GM18907 (cell line): ENCODE measurements around the gene ABCB8.

ENCODE experiments used
- ATAC-seq: cut with Tn5 transposase; IDR thresholded peaks from one replicate; pipeline ENCODE4 v1.9.1; 2021; ENCODE audit warnings: mild to moderate bottlenecking, moderate library complexity; ENCODE audit not compliant: unreplicated experiment

ABCB8 gene

DNA sequence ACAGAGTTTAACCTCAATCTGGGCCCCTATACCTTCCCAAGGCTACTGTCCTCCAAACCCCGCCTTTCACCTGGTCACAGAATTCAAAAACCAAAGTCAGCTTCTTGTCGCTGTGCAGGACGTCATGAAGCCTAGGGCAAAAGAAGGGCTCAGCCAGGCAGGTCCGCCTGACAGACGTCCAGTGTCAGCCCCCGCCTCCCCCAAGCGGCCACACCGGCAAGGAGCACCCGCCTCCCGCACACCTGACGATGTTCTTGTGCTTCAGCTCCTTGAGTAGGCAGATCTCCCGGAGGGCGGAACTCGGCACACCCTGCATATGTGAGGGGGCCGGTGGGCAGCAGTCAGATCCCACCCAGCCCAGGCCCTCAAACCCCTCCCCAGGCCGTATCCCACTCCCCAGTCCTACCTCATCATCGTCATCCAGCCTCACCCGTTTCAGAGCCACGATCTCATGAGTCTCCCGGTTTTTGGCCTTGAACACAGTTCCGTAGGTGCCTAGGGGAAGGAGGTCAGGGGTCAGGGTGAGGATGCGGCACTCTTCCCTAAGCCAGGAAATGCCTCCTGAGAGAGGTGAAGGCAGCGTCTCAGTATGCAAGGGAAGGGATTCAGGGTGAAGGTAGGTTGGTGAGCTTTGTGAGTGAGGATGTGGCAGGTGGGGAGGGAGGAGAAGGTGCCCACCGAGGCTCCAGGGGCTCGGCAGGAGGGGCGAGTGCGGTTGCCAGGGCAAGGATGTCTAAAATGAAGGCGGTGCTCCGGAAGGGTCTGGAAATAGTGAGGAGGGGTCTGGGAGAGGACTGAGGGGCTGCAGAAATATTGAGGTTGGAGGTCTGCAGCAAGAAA is 28.6 kb downstream of the ABCB8 start:
- no peak for ATAC-seq

DNA sequence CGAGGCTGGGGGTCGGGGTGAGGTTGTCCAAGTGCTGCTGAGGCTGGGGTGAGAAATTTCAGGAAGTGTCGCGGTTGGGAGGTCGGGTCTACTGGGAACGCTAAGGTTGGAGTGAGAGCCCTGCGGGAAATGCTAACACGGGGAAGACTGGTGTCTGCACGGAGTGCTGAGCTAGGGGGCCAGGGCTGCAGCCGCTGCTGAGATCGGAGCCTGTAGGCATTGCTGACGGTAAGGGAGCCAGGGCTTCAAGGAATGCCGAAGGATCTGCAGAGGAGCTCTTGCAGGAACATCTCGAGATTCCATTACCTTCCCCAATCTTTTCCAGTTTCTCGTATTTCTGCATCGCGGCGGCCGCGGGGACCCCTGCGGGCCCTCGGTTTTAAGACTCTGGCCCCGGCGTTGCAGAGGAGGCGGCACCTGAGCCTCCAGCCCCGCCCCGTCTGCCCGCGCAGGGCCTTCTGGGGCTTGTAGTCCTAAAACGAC is 29.3 kb downstream of the ABCB8 start, which contains the start of gene CDK5:
TSS of gene CDK5 (minus strand) at position 392 of the 483 bp plus-strand sequence. CDS start at position 343, 49 bp downstream.
- peak; percentile 7 for ATAC-seq

DNA sequence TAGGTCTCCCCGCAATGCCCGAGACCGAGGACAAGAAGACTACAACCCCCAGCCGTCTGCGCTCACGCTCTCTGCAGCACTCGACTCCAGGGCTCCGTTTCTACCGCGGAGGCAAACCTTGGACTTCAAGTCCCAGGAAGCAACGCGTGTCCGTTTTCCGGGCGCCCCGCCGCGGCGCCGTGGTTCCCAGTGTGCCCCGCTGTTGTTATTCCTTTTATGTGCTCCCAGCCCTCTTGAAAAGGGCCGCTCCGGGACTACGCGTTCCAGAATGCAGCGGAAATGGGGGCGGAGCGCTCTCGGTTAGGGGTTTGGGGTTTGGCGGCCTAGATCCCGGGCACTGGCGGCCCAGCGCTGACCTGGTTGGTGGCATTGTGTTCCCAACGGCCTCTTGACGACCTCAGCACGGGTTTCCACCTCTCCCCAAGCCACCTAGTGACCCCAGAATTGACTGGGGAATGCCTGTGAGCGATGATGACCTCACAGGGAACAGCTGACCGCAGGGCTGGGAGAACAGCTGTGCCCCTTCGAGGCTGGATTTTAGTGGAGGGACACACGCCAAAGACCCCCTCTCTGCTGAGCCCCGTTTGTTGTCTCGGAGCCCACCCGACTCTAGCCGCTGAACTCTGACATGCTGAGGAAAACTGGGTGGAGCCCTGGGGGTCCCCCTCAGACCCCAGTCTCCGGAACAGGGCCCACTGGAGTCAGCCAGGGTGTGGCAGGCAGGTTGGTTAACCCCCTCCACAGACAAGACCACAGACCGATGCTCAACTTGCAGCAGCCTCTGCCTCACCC is 29.9 kb downstream of the ABCB8 start:
- peak; percentile 90 for ATAC-seq

DNA sequence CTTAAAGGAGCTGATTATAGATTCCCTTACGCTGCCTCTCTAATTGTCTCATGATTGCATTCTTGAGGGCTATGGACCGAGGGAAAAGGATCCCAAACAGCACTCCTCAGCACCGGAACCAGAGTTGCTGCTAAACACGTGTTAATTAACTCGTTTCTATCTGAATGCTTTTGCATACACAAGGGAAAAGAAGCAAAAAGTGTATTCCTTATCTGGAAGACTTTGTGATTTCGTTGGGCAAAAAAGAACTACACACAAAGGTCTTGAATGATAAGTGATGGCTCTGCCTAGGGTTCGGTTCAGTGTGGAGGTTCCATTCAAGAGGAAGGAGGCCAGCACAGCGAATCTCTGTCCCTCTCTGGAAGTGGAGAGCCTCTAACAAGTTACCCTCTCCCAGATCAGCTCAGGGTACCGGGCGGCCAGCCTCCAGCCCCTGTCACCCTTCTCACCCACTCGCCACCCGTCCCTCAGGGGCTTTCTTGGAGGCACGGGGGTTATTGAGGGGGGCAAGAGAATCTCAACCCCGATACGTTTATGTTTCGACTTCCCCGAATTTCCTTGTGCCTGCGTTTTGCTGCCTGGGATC is 30.6 kb downstream of the ABCB8 start:
- no peak for ATAC-seq

DNA sequence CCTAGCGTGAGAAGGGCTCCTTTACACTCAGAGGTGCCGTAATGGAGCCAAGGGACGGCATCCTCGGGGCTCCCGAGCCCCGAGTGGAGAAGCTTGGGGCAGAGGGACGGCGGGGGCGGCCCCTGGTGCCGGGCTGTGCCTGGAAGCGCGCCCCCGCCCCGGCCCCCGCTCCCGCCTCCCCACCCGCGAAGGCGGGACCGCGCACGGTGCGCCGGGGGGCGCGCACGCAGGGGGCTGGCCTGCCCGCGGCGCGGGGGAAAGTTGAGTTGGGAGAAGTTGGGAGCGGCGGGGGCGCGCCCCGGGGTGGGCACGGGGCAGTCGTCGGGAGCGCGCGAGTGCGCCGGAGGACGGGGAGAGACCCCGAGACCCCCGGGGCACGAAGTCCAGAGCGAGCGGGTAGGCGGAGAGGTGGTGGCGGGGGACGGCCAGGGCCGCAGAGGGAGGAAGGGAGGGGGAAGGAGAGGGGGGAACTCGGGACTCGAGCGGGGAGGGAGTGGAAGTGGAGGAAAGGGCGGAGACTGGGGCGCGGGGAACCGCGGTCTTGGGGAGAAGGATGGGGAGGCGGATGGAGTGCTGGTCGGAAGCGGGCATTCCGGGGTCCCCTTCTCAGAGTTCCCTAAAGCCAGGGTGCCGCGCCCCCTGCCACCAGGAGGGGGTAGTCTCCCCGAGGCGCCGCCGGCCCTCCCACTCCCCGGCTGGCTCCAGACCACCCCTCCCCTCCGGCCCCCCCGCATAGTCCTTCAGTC is 31.3 kb downstream of the ABCB8 start, which contains the start of gene SLC4A2:
TSS of gene SLC4A2 (plus strand) at position 223 of the 746 bp plus-strand sequence. CDS start 2,399 bp downstream, outside the sequence.
- ATAC-seq = peak; percentile 30

DNA sequence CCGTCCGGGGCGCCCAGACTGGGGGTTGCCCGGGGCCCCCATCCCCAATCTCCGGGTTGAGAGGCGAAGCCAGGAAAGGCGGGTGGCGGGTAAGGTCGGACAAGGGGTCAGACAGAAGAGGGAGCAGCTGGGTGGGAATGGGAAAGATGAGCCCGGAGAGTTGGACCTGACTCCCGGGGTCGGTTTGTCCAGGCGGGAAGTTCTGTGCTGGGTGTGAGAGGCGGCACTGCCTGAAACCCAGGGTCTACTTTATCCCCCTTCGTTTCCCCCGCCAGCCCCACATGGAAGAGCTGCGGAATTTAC is 31.8 kb downstream of the ABCB8 start:
- no peak for ATAC-seq

DNA sequence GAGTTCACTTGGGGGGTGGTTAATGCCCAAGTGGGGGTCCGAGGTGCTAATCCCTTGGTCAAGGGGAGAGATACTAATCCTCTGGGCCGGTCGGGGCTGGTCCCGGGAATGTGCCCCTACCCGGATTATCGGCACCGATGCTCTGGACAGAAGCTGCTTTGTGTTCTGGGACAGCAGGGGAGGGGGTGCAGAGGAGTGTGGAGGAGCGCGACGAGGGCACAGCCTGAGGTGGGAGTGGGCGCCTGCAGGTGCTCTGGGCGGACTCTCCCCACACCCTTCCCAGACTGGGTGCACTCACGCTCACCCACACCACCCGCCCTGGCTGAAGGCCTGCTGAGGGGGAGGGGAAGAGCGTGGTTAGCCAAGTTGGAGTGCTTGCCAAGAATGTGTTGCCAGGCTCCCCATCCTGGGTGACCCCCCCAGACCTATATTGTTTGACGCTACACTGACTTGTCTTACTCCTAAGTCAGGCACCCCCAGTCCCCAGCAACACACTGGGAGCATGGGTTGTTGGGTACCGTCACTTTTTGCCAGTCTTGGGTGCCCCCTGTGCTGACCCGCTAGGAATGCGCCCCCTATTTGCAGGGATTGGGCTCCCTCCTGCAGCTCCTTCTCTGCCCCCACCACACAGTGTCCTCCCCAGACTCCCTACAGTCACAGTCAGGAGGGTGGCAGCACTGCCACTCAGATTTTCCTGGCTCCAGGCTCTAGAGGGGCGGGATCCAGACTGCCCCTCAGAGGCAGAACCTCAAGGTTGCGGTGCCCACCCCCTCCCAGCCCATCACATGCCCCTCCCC is 32.4 kb downstream of the ABCB8 start:
- no peak for ATAC-seq

DNA sequence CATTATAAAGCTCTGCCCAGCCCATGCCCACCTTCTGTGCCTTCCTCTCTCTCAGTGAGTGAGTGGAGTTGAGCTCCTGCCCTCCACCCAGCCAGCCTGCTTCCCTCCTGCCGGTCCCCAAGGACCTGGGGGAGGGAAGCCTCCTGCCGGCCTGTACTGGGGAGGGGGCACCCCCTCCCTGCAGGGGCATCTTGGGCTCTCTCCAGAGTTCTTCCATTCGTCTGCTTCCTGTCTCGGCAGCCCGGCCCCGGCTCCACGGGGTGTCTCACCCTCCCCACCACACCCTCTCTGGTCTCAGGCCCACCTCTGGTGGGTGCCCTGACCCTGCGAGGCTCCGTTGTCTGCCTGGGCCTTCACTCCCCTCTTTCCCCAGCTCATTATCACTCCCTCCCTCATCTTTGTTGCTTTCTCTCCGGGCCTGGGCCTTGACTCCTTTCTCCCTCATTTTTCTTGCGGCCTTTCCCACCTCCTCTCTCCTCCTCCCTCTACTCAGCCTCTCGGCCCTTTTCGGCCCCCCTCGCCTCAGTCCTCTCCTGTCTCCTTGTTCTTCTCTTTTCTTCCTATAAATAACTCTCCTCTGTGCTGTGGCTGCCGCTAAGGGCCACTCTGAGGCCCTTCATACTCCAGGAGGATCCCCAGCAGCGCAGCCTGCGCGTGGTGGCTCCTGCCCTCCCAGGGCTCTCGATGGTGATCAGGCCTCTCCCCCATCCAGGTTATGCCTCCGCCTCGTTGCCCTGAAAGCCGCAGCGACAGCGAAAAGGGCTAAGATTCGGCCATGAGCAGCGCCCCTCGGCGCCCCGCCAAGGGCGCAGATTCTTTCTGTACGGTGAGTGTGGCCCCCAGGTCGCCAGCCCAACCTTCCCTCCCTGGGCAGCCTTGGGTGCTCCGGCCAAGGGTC is 33.2 kb downstream of the ABCB8 start:
- no peak for ATAC-seq

DNA sequence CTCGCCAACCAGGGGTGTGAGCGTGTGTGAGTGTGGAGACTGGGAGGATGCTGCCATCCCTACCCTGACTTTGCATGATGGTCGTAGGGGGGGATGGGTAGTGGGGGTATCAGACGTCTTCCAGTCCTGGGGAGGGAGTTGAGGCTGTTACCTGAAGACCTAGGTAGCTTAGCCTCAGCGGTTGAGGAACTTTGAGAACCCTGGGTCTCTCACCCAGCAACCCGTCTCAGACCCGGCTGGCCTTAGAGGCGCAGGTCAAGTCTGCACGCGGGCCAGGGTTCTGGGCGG is 33.8 kb downstream of the ABCB8 start:
- ATAC-seq = no peak

DNA sequence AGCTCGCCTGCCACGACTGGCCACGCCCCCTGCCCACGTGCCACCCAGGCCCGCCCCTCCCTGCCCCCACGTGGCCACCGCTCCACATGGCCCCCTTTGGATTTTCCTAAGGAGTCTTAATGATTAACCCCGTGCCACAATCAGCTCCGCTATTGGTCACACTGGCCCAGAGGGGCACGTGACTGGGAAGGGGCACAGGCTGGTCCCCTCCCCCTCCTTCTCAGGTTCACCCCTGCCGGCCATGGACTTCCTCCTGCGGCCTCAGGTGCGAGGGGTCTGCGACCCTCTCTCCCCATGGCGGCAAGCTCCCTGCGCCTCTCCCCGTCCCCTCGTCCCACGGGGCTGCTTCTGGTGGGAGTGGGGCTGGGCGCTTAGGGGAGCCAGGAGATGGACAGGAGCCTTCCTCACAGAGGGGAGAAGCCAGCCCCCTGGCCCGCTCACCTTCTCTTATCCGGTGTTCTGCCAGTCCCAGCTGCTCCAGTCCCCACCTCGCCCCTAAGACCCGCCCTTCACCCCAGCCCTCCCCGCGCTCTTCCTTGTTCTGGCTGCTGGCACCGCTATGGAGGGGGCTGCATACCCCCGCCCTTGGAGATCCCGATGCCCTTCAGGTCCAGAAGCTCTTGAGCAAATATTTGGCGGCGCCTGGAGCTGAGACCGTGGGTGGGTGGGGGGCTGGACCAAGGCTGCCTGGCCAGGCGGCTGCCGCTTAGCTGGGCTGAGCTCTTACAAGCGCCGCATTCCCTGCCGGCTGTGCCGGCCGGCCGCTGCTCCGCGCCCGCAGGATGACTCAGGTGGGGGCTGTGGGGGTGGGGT is 34.4 kb downstream of the ABCB8 start:
- ATAC-seq = no peak

DNA sequence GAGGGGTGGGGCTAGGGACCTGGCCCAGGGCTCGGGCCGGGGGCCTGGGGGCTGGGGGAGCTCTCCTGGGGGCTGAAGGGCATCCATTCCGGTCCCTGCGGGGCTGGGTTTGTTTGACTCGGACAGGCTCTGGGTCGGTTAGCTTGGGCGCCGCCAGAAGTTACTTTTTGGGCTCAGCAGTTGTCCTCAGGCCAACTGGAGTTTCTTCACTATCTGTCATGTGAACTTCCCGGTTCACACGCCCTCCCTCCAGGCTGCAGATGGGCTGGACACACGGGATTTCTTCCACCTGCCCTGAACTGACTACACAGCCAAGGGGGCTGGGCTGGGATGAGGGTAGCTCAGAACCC is 34.9 kb downstream of the ABCB8 start:
- ATAC-seq = no peak

DNA sequence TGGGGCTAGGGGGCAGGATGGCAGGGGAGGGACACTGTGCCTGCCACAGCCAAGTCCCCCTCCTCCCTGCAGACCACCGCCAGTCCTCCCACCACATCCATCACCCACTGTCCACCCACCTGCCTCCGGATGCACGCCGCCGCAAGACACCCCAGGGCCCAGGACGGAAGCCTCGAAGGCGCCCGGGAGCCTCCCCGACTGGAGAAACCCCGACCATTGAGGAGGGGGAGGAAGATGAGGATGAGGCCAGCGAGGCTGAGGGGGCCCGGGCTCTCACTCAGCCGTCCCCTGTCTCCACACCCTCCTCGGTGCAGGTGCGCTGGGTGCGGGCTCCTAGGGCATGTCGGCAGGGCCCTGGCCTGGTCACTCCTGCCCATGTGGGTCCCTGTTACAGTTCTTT is 36.2 kb downstream of the ABCB8 start:
- no peak for ATAC-seq

DNA sequence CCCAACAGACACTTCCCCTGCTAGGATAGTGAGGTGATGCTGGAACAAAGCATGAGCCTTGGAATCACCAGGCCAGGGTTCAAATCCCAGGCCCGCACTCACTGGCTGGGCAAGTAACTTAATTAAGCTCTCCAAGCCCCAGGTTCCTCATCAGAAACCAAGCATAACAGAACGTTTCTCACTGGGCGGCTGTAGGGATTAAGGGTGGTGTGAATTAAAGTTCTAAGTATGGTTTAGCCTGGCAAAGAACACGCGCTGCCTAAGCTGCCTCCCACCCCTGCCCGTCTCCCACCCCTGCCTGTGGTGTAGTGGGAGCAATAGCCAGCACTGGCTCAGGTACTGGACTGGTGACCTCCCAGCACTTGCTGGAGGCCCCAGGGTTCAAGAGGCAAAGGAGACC is 36.7 kb downstream of the ABCB8 start:
- ATAC-seq = no peak

DNA sequence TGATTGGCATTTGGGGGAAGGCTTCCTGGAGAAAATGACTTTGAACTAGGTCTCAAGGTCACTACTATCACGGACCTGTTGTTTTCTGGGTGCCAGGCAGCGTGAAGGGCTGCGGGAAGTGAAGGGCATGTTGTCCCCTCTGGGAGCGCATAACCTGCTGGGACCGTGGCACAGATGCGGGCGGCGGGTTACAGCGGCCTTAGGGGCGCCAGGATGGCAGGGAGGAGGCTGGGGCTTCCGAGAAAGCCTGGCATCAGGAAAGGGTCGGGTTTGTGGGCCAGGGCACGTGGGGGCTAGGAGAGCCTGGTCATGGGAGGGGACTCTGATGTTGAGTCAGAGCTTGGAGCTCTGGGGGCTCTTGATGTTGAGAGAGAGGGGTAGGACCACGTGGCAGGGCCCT is 37.3 kb downstream of the ABCB8 start:
- ATAC-seq = no peak

DNA sequence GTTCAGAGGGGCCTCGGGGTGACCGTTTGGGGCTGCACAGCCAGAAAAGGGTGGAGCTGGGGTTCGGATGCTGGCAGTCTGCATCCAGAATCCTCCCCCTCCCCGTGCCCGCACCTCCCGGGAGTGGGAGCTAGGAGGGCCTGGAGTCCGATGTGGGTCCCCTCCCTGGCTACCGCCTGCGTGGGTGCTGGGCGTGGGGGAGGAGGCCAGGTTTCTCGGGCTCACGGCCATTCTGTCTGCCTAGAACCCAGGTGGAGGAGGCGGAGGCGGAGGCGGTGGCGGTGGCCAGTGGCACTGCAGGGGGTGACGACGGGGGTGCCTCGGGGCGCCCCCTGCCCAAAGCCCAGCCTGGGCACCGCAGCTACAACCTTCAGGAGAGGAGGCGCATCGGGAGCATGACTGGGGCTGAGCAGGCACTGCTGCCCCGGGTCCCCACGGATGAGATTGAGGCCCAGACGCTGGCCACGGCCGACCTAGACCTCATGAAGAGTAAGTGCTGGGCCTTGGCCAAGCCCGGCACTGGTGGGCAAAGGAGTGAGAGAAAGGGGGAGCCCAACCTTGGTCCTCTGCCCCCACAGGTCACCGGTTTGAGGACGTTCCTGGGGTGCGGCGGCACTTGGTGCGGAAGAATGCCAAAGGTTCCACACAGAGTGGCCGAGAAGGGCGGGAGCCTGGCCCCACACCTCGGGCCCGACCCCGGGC is 38.2 kb downstream of the ABCB8 start:
- no peak for ATAC-seq

DNA sequence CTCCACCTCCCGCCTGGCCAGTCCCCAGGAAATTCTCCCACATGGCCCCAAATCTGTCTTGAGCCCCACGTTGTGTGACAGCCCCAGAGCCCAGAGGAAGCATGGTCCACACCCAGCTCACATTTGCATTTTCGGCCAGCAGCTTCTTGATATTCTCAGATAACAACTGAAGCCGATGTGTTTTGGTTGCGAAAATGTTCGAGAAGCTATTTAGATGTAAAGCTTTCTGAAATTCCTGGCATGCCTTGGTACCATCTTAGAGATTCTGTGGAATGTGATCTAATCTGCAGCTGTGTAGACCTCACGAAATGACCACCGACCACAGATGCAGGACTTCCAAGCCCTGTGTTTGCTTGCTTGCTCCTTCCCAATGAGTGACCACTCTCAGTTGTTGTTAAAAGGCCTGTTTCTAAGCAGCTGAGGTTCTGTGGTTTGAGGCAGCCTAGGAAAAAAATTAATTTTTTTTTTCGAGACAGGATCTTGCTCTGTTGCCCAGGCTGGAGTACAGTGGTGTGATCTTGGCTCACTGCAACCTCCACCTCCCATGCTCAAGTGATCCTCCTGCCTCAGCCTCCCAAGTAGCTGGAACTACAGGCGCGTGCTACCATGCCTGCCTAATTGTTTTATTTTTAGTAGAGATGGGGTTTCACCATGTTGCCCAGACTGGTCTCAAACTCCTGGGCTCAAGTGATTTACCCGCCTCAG is 40.0 kb downstream of the ABCB8 start:
- no peak for ATAC-seq

DNA sequence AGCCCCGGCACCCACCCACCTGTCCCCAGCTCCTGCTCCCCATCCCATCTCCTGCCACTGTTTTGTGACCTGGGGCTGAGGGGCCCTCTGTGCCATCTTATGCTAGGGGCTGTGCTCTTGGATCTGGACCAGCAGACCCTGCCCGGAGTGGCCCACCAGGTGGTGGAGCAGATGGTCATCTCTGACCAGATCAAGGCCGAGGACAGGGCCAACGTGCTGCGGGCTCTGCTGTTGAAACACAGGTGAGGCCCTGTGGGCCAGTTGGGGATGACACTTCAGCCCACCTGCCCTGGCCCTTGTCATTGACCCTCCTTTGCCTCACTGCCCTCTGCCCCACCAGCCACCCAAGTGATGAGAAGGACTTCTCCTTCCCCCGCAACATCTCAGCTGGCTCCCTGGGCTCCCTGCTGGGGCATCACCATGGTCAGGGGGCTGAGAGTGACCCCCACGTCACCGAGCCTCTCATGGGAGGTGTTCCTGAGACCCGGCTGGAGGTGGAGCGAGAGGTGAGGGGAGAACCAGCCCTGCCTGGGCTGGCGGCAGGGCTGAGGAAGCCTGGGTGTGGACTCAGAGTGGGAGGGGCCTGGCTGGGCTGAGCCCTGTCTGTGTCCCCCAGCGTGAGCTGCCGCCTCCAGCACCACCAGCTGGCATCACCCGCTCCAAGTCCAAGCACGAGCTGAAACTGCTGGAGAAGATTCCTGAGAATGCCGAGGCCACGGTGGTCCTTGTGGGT is 41.8 kb downstream of the ABCB8 start:
- ATAC-seq = no peak
